ENCODE data around the gene CIT. TPM values are rescaled to one million over a fixed set of nuclear protein-coding genes. Genes with fewer than 3 reads are reported as not detected.

CIT gene
- total and polyA plus RNA-seq, 2 experiments from 2014 or later: 1.4 to 30.3 TPM

DNA sequence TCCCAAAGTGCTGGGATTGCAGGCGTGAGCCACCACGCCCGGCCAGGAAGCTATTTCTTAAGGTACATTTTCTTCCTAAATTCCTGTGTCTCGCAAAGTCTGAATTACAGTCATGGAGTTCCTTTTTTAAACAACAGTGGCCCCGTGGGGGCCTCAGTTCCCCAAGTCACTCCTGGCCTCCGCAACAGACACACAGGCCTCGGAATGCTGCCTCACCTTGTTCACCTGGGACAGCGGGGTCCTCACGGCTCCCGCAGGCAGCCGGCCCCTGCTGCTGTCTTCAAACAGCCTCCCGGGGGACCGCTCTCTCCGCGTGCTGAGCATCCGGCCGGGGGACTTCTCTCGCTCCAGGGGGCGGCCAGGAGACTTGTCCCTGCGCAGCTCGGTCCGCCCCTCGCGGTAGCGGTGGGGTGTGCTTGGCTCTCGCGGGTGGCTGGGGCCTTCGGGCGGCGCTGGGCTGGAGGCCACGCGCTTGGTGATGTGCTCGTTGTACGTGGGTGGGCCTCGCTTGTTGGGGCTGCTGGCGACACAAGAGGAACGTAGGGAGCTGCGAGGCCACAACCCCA, 187.1 kb downstream of the CIT start:
- TF ChIP-seq, protein P1, sequence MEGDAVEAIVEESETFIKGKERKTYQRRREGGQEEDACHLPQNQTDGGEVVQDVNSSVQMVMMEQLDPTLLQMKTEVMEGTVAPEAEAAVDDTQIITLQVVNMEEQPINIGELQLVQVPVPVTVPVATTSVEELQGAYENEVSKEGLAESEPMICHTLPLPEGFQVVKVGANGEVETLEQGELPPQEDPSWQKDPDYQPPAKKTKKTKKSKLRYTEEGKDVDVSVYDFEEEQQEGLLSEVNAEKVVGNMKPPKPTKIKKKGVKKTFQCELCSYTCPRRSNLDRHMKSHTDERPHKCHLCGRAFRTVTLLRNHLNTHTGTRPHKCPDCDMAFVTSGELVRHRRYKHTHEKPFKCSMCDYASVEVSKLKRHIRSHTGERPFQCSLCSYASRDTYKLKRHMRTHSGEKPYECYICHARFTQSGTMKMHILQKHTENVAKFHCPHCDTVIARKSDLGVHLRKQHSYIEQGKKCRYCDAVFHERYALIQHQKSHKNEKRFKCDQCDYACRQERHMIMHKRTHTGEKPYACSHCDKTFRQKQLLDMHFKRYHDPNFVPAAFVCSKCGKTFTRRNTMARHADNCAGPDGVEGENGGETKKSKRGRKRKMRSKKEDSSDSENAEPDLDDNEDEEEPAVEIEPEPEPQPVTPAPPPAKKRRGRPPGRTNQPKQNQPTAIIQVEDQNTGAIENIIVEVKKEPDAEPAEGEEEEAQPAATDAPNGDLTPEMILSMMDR (IDR thresholded peaks at IDR 0.05; ENCODE audit: low read depth, low read length): no peak
- no peak for DNase-seq (ENCODE audit: low read depth in 1 of 2, low spot score in 1 of 2)
- Histone ChIP-seq H3K27ac (no peak overlapping the region), H3K36me3 (no peaks in the 10 kb centered on the region), H3K4me3 (no peak overlapping the region), H3K27me3 (no peaks in the 10 kb centered on the region), H3K9me3 (ENCODE audit: low read depth) (no peaks in the 10 kb centered on the region), H3K4me1 (ENCODE audit: low read depth) (no peaks in the 10 kb centered on the region)

DNA sequence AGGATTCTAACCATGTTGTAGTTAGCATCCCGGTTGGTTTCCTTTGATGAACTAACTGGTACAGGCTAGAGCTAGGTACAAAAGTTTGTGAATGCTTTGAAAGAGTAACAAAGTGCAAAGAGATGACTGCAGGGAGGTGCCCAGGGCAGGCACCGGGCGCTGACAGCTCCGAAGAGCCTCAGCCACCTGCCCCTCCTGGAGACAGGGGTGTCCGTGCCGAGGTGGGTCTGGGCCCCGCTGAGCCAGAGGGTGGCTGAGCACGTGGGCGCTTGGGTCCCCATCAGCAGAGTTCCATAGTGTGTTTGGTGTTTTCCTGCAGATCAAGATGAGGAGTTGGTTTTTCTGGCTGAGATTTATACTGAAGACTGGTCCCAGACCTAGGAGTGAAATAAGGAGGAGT, 189.2 kb downstream of the CIT start:
- no peaks in the 10 kb centered on the region for H3K36me3 ChIP-seq
- no peaks in the 10 kb centered on the region for H3K27me3 ChIP-seq
- no peak overlapping the region for H3K27ac ChIP-seq
- no peaks in the 10 kb centered on the region for H3K9me3 ChIP-seq (ENCODE audit: low read depth)
- H3K4me3 ChIP-seq: no peak overlapping the region
- no peak for DNase-seq (ENCODE audit: low read depth in 1 of 2, low spot score in 1 of 2)
- H3K4me1 ChIP-seq (ENCODE audit: low read depth): no peaks in the 10 kb centered on the region
- TF ChIP-seq, protein P1 (IDR thresholded peaks at IDR 0.05; ENCODE audit: low read depth, low read length): no peak

DNA sequence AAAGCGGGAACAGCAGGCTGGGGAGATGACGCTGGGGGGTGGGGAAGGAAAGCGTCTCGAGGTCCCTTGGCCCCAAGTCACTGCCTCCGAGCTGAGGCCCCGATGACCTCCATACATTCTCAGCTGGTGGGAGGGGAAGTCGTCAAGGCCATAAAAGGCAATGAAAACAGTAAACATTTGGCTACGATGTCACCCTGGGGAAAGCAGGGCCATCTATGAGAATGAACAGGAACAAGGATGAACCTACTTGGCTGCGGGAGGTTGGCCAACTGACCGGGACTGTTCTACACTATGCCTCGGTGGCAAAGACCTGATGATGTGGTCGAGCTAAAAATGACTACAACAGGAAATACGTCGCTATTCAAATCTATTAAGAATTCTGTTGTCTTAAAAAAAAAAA, 189.7 kb downstream of the CIT start:
- no peak for DNase-seq (ENCODE audit: low read depth in 1 of 2, low spot score in 1 of 2)
- H3K9me3 ChIP-seq (ENCODE audit: low read depth): no peaks in the 10 kb centered on the region
- no peak overlapping the region for H3K27ac ChIP-seq
- H3K27me3 ChIP-seq: no peaks in the 10 kb centered on the region
- H3K36me3 ChIP-seq: no peaks in the 10 kb centered on the region
- TF ChIP-seq, protein P1 (IDR thresholded peaks at IDR 0.05; ENCODE audit: low read depth, low read length): no peak
- no peak overlapping the region for H3K4me3 ChIP-seq
- no peaks in the 10 kb centered on the region for H3K4me1 ChIP-seq (ENCODE audit: low read depth)

DNA sequence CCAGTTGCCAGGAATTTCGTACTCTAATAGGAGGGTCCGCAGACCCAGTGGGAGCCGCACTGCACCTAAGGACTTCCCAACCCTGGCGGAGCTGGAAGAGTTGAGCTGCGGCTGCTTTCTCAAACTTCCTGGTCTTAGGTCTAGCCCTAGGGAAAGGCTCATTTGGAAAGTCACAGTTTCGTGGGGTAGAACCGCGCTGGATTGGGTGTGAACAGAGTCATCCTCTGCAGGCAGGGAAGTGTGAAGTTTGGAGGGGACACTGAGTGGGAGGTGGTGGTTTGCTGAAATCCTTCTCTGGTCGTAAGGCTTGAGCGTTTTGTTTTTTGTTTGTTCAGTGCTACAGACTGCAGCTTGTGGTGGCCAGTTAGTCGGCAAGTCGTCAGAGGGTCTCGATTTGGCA, 190.3 kb downstream of the CIT start:
- DNase-seq (ENCODE audit: low read depth in 1 of 2, low spot score in 1 of 2): no peak
- TF ChIP-seq, protein P1 (IDR thresholded peaks at IDR 0.05; ENCODE audit: low read depth, low read length): no peak
- Histone ChIP-seq H3K27me3 (no peaks in the 10 kb centered on the region), H3K36me3 (no peaks in the 10 kb centered on the region), H3K27ac (no peak overlapping the region), H3K4me3 (no peak overlapping the region), H3K4me1 (ENCODE audit: low read depth) (no peaks in the 10 kb centered on the region), H3K9me3 (ENCODE audit: low read depth) (no peaks in the 10 kb centered on the region)

DNA sequence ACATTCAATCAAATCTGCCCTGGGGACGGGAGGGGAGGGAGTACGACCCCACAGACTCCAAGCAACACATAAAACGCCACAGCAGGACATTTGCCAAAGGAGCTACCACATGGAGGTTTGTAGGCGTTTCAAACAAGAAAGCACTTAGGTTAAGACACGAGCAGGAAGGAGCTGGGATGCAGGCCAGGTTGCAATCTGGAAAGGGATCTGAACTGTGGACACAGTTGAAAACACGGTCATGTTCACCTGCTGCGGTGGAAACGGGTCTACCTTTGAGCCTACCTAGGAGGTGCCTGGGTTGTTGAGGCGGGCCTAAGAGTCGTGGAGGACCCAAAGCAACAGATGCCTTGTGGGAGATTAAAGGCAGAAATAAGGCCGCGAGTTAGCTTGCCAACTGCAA, 190.8 kb downstream of the CIT start:
- no peaks in the 10 kb centered on the region for H3K9me3 ChIP-seq (ENCODE audit: low read depth)
- H3K4me3 ChIP-seq: no peak overlapping the region
- no peaks in the 10 kb centered on the region for H3K27me3 ChIP-seq
- no peak for DNase-seq (ENCODE audit: low read depth in 1 of 2, low spot score in 1 of 2)
- H3K27ac ChIP-seq: no peak overlapping the region
- no peaks in the 10 kb centered on the region for H3K4me1 ChIP-seq (ENCODE audit: low read depth)
- TF ChIP-seq, protein P1 (IDR thresholded peaks at IDR 0.05; ENCODE audit: low read depth, low read length): no peak
- H3K36me3 ChIP-seq: peaks cover 2% of the 10 kb centered on the region

DNA sequence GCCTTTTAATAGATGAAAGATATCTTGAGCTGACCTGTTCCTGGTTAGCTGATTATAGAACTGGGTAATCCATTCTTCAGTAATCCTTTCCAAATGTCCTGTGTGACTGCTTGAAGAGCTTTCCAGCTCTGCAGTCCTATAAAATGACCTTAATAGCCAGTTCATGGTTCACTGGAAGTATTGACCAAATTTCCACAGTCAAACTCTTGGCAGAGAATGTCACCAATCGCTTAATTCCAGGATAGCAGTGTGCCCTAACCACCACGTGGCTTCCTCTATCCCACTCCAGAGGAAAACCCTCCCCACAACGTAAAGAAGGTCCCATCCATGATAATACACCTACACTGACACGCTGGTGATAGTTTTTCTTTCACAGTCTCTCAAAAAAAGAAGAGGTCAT, 191.7 kb downstream of the CIT start:
- H3K27me3 ChIP-seq: no peaks in the 10 kb centered on the region
- H3K9me3 ChIP-seq (ENCODE audit: low read depth): no peaks in the 10 kb centered on the region
- no peak for DNase-seq (ENCODE audit: low read depth in 1 of 2, low spot score in 1 of 2)
- no peak overlapping the region for H3K27ac ChIP-seq
- TF ChIP-seq, protein P1 (IDR thresholded peaks at IDR 0.05; ENCODE audit: low read depth, low read length): no peak
- peaks cover 11% of the 10 kb centered on the region for H3K36me3 ChIP-seq
- no peak overlapping the region for H3K4me3 ChIP-seq
- no peaks in the 10 kb centered on the region for H3K4me1 ChIP-seq (ENCODE audit: low read depth)

All from cardiac muscle cell (in vitro differentiated cells and primary cell).